ENCODE data around the gene PANK2. TPM values are rescaled to one million over a fixed set of nuclear protein-coding genes. Genes with fewer than 3 reads are reported as not detected.
A peak's percentile ranks its signal among the peaks of the same experiment; 100 is the strongest.
"Not testable (repeated sequence)": the region's sequence is repeated elsewhere in the genome, so short reads cannot be mapped to it uniquely, and the experiment has no call there.

Gene PANK2
- total RNA-seq, 2 donors from 2014 or later: 56.0 to 64.7 TPM

GRCh38 chr20:3927486-3928291 lies 38.5 kb downstream of the PANK2 start:
- peak overlapping the region; percentile 54 to 92 for H3K27ac Mint-ChIP-seq
- DNase-seq (ENCODE audit: low spot score in 2 of 2) (no peak), ATAC-seq (peak in 1 of 2 donors; percentile 7)
- H3K9me3 Mint-ChIP-seq: no peaks in the 10 kb centered on the region
- peaks cover 4 to 13% of the 10 kb centered on the region in 2 donors for H3K36me3 Mint-ChIP-seq

DNA sequence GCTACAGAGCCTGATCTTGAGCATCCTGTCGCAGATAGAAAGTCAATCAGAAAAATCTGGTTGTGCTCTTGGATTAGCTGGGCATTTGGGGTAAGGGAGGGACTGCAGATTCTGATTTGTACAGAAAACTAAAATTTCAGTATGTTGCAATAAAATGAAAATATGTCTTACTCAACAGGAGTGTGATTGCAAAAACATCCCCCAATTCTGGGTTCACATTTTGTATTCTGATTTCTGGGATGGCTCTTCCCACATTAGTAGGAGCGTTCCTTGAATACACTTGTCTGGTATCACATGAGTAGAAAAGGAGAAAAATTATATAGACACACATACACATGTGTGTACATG lies 40.5 kb downstream of the PANK2 start:
- ATAC-seq (no peak), DNase-seq (ENCODE audit: low spot score in 2 of 2) (no peak)
- Mint-ChIP-seq H3K9me3 (no peaks in the 10 kb centered on the region), H3K27ac (peak overlapping the region; percentile 41 to 51), H3K36me3 (peaks cover 0 to 7% of the 10 kb centered on the region in 2 donors)

GRCh38 chr20:3930265-3931206 lies 41.3 kb downstream of the PANK2 start:
- ATAC-seq (peak in 1 of 2 donors; percentile 7), DNase-seq (ENCODE audit: low spot score in 2 of 2) (no peak)
- peak overlapping the region; percentile 41 to 76 for H3K27ac Mint-ChIP-seq
- H3K9me3 Mint-ChIP-seq: no peaks in the 10 kb centered on the region
- peaks cover 0 to 7% of the 10 kb centered on the region in 2 donors for H3K36me3 Mint-ChIP-seq

DNA sequence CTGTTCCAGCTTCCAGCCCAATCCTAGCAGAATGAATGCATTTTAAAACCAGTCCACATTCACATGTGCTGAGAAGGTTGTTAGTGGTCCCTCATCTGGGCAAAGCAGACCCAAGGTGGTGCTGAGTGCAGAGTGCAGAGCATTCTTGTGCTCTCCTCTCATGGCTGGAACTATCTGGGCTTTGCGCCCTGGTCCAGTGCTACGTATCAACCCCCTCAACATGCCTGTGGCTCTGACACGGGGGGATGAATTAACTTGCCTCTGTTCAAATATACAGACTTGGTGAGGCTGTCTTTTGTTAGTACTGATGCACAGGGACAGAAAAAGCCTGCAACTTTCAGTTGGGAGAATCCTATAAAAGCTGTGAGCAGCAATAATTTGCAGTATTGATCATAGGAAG lies 42.5 kb downstream of the PANK2 start:
- Mint-ChIP-seq H3K36me3 (peaks cover 0 to 7% of the 10 kb centered on the region in 2 donors), H3K27ac (no peak overlapping the region), H3K9me3 (no peaks in the 10 kb centered on the region)
- ATAC-seq (no peak), DNase-seq (ENCODE audit: low spot score in 2 of 2) (no peak)

DNA sequence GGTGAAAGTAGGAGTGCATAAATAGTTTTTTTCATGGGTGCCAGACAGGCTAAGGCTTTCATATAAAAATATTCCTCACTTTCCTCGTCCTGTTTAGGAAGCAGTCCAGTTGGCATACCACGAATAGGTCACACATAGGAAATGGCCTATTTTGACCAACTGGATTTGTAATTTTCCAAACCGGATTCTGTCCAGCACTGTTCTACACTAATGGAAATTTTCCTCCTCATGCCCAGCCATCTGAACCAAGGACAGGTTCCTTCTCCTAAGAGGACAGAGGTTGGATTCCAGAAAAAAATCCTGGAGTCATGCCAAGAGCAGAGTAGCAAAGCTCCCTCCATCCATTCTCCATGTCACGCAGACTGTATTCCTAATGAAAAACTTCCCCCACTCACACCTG lies 43.1 kb downstream of the PANK2 start:
- Mint-ChIP-seq H3K27ac (peak overlapping the region in 1 of 2 donors; percentile 86), H3K36me3 (peaks cover 0 to 7% of the 10 kb centered on the region in 2 donors)
- ATAC-seq: no peak

GRCh38 chr20:3932681-3933080 lies 43.5 kb downstream of the PANK2 start:
- peak overlapping the region; percentile 74 to 86 for H3K27ac Mint-ChIP-seq
- peaks cover 0 to 4% of the 10 kb centered on the region in 2 donors for H3K9me3 Mint-ChIP-seq
- ATAC-seq (no peak), DNase-seq (ENCODE audit: low spot score in 2 of 2) (no peak)
- peaks cover 0 to 7% of the 10 kb centered on the region in 2 donors for H3K36me3 Mint-ChIP-seq

More for the DNA sequence above, 43.1 kb downstream of the PANK2 start:
- H3K9me3 Mint-ChIP-seq: no peaks in the 10 kb centered on the region
- no peak for DNase-seq (ENCODE audit: low spot score in 2 of 2)

- ATAC-seq (peak; percentile 10 to 50), DNase-seq (ENCODE audit: low spot score in 2 of 2) (no peak)
- peaks cover 0 to 10% of the 10 kb centered on the region in 2 donors for H3K36me3 Mint-ChIP-seq
- peaks cover 0 to 5% of the 10 kb centered on the region in 2 donors for H3K9me3 Mint-ChIP-seq
- H3K27ac Mint-ChIP-seq: peak overlapping the region; percentile 74 to 86
Observed at GRCh38 chr20:3933218-3933617, 44.0 kb downstream of the PANK2 start.

- peaks cover 11 to 17% of the 10 kb centered on the region in 2 donors for H3K36me3 Mint-ChIP-seq
- no peak for ATAC-seq
- no peak for DNase-seq (ENCODE audit: low spot score in 2 of 2)
- H3K27ac Mint-ChIP-seq: no peak overlapping the region
- H3K9me3 Mint-ChIP-seq: peaks cover 0 to 5% of the 10 kb centered on the region in 2 donors
Observed at GRCh38 chr20:3934624-3935023, 45.4 kb downstream of the PANK2 start.

GRCh38 chr20:3935295-3935955 lies 46.2 kb downstream of the PANK2 start:
- DNase-seq (ENCODE audit: low spot score in 2 of 2) (no peak), ATAC-seq (no peak)
- H3K36me3 Mint-ChIP-seq: peaks cover 19 to 23% of the 10 kb centered on the region in 2 donors

DNA sequence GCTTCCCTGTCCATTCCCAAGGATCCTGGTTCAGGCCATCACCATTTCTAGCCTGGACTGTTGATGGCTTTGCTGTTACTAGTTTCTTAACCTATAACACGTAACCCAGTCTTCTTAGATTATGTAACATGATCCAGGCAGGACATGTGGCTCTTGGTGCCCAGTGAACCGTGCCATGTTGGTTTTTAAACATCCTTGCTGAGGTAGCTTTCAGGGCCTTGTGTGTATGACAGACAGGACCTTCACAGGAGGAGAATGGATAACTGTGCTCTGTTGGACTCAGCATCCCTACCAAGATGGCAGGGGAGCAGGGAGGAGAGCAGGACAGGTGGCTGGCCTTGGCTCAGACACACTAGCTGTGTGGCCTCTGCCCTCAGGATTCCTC lies 46.8 kb downstream of the PANK2 start:
- peaks cover 24 to 28% of the 10 kb centered on the region in 2 donors for H3K36me3 Mint-ChIP-seq
- H3K27ac Mint-ChIP-seq: peak overlapping the region in 1 of 2 donors; percentile 74
- peaks cover 4 to 5% of the 10 kb centered on the region in 2 donors for H3K9me3 Mint-ChIP-seq
- ATAC-seq (peak in 1 of 2 donors; percentile 18), DNase-seq (ENCODE audit: low spot score in 2 of 2) (no peak)

More at GRCh38 chr20:3935295-3935955, 46.2 kb downstream of the PANK2 start:
- Mint-ChIP-seq H3K9me3 (peaks cover 1 to 5% of the 10 kb centered on the region in 2 donors), H3K27ac (peak overlapping the region in 1 of 2 donors; percentile 74)

GRCh38 chr20:3937618-3938017 lies 48.4 kb downstream of the PANK2 start:
- ATAC-seq (no peak), DNase-seq (ENCODE audit: low spot score in 2 of 2) (no peak)
- peaks cover 4 to 5% of the 10 kb centered on the region in 2 donors for H3K9me3 Mint-ChIP-seq
- H3K27ac Mint-ChIP-seq: no peak overlapping the region
- H3K36me3 Mint-ChIP-seq: peaks cover 31 to 35% of the 10 kb centered on the region in 2 donors

- Mint-ChIP-seq H3K9me3 (peaks cover 4 to 5% of the 10 kb centered on the region in 2 donors), H3K36me3 (peaks cover 28 to 31% of the 10 kb centered on the region in 2 donors), H3K27ac (no peak overlapping the region)
- DNase-seq (ENCODE audit: low spot score in 2 of 2): no peak
- no peak for ATAC-seq
Observed at GRCh38 chr20:3940905-3941304, 51.7 kb downstream of the PANK2 start.

- DNase-seq (ENCODE audit: low spot score in 2 of 2); ATAC-seq; H3K36me3 Mint-ChIP-seq; H3K27ac Mint-ChIP-seq; H3K9me3 Mint-ChIP-seq: not testable (repeated sequence)
Observed at GRCh38 chr20:3946666-3947065, 57.5 kb downstream of the PANK2 start.

DNA sequence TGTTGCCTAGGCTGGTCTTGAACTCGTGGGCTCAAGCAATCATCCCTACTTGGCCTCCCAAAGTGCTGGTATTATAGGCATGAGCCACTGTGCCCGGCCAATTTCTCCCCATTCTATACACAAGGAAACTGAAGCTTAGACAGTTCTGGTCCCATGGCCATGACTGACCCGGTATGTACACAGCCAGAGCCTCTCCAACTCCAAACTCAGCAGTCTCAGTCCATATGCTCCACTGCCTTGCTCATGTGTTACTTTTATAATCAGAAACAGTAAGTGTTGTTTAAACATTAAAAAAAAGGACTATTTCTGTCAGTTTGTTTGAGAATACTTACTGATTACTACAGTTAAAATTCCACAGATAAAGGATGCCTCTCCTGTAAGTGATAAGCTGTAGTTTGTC lies 75.5 kb downstream of the PANK2 start:
- no peak for DNase-seq (ENCODE audit: low spot score in 2 of 2)

GRCh38 chr20:3966571-3966970 lies 77.4 kb downstream of the PANK2 start:
- DNase-seq (ENCODE audit: low spot score in 2 of 2) (no peak), ATAC-seq (no peak)
- H3K9me3 Mint-ChIP-seq: no peaks in the 10 kb centered on the region
- peaks cover 0 to 6% of the 10 kb centered on the region in 2 donors for H3K36me3 Mint-ChIP-seq
- H3K27ac Mint-ChIP-seq: no peak overlapping the region

More for the DNA sequence above, 75.5 kb downstream of the PANK2 start:
- Mint-ChIP-seq H3K36me3 (no peaks in the 10 kb centered on the region), H3K9me3 (no peaks in the 10 kb centered on the region), H3K27ac (no peak overlapping the region)
- ATAC-seq: no peak

DNA sequence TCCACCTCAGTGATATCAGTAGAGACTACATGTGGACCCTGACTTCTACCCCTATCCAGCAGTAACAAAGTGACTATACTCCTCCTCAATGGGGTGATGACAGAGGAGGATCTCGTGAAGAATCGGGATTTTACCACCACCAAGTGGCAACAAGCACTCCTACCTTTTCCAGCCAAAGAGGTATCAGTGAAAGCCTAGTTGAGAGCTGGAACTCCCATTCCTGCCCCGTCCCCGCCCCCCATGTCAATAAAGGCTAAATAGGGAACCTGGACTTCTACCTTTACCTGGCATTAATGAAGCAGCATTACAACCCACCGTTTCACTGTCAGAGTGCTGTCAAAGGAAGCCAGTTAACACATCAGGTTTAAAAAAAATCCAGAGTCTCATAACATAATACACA lies 80.8 kb downstream of the PANK2 start:
- no peak for ATAC-seq
- peaks cover 4 to 6% of the 10 kb centered on the region in 2 donors for H3K36me3 Mint-ChIP-seq
- H3K9me3 Mint-ChIP-seq: no peaks in the 10 kb centered on the region
- no peak for DNase-seq (ENCODE audit: low spot score in 2 of 2)
- H3K27ac Mint-ChIP-seq: no peak overlapping the region
